ENCODE data around the gene PPIF. TPM values are rescaled to one million over a fixed set of nuclear protein-coding genes. Genes with fewer than 3 reads are reported as not detected.

Gene PPIF
- total RNA-seq, 1 experiment from 2014 or later: 29.4 TPM

GRCh38 chr10:79318369-79318768, 28.9 kb upstream of the PPIF start:
- no peak for DNase-seq

GRCh38 chr10:79319115-79319771, 28.0 kb upstream of the PPIF start:
- no peaks in the 10 kb centered on the region for H3K9me3 ChIP-seq (ENCODE audit: low read length)
- H3K4me3 ChIP-seq (ENCODE audit: low read length): no peak overlapping the region
- no peaks in the 10 kb centered on the region for H3K27me3 ChIP-seq (ENCODE audit: low read length)
- H3K4me2 ChIP-seq (ENCODE audit: low read depth, low read length, poor library complexity, severe bottlenecking): no peak overlapping the region
- no peak overlapping the region for H3K9ac ChIP-seq (ENCODE audit: low read length)
- H3K4me1 ChIP-seq (ENCODE audit: low read length): peaks cover 60% of the 10 kb centered on the region
- DNase-seq: no peak
- no peaks in the 10 kb centered on the region for H3K9me2 ChIP-seq (replicated peaks; ENCODE audit: insufficient read depth, low read length)
- no peaks in the 10 kb centered on the region; the same call in 1 of the 2 replicates for H3K36me3 ChIP-seq (ENCODE audit: insufficient read depth, low read length)
- H2AFZ ChIP-seq (ENCODE audit: low read length): no peak overlapping the region
- no peaks in the 10 kb centered on the region for H3K79me2 ChIP-seq (ENCODE audit: low read length)
- H3K27ac ChIP-seq (ENCODE audit: low read length): no peak overlapping the region
- H4K20me1 ChIP-seq (ENCODE audit: insufficient read depth, low read depth, low read length): 0 out of 2 replicates have a peak, but pooled peaks cover 4% of the 10 kb centered on the region

More at GRCh38 chr10:79318369-79318768, 28.9 kb upstream of the PPIF start:
- Histone ChIP-seq H2AFZ (ENCODE audit: low read length) (no peak overlapping the region), H3K4me2 (ENCODE audit: low read depth, low read length, poor library complexity, severe bottlenecking) (no peak overlapping the region), H3K9me3 (ENCODE audit: low read length) (no peaks in the 10 kb centered on the region), H3K4me1 (ENCODE audit: low read length) (peaks cover 64% of the 10 kb centered on the region), H3K27ac (ENCODE audit: low read length) (no peak overlapping the region), H3K36me3 (ENCODE audit: insufficient read depth, low read length) (no peaks in the 10 kb centered on the region; the same call in 1 of the 2 replicates), H3K9ac (ENCODE audit: low read length) (no peak overlapping the region), H3K27me3 (ENCODE audit: low read length) (no peaks in the 10 kb centered on the region), H4K20me1 (ENCODE audit: insufficient read depth, low read depth, low read length) (0 out of 2 replicates have a peak, but pooled peaks cover 4% of the 10 kb centered on the region), H3K9me2 (replicated peaks; ENCODE audit: insufficient read depth, low read length) (no peaks in the 10 kb centered on the region), H3K4me3 (ENCODE audit: low read length) (no peak overlapping the region), H3K79me2 (ENCODE audit: low read length) (no peaks in the 10 kb centered on the region)

- Histone ChIP-seq H3K4me2 (ENCODE audit: low read depth, low read length, poor library complexity, severe bottlenecking) (no peak overlapping the region), H3K4me3 (ENCODE audit: low read length) (no peak overlapping the region), H3K9ac (ENCODE audit: low read length) (no peak overlapping the region)
Observed at GRCh38 chr10:79320316-79320715, 27.0 kb upstream of the PPIF start.

GRCh38 chr10:79320820-79321493, 26.3 kb upstream of the PPIF start:
- Histone ChIP-seq H3K9me3 (ENCODE audit: low read length) (no peaks in the 10 kb centered on the region), H2AFZ (ENCODE audit: low read length) (no peak overlapping the region), H3K27ac (ENCODE audit: low read length) (no peak overlapping the region), H4K20me1 (ENCODE audit: insufficient read depth, low read depth, low read length) (0 out of 2 replicates have a peak, but pooled peaks cover 4% of the 10 kb centered on the region), H3K27me3 (ENCODE audit: low read length) (no peaks in the 10 kb centered on the region), H3K79me2 (ENCODE audit: low read length) (no peaks in the 10 kb centered on the region), H3K9me2 (replicated peaks; ENCODE audit: insufficient read depth, low read length) (no peaks in the 10 kb centered on the region), H3K4me2 (ENCODE audit: low read depth, low read length, poor library complexity, severe bottlenecking) (no peak overlapping the region), H3K4me1 (ENCODE audit: low read length) (peaks cover 48% of the 10 kb centered on the region), H3K36me3 (ENCODE audit: insufficient read depth, low read length) (no peaks in the 10 kb centered on the region), H3K4me3 (ENCODE audit: low read length) (no peak overlapping the region), H3K9ac (ENCODE audit: low read length) (no peak overlapping the region)
- DNase-seq: no peak

More at GRCh38 chr10:79320316-79320715, 27.0 kb upstream of the PPIF start:
- H3K9me3 ChIP-seq (ENCODE audit: low read length): no peaks in the 10 kb centered on the region
- no peak for DNase-seq
- H3K27ac ChIP-seq (ENCODE audit: low read length): no peak overlapping the region
- H3K79me2 ChIP-seq (ENCODE audit: low read length): no peaks in the 10 kb centered on the region
- 0 out of 2 replicates have a peak, but pooled peaks cover 4% of the 10 kb centered on the region for H4K20me1 ChIP-seq (ENCODE audit: insufficient read depth, low read depth, low read length)
- H3K36me3 ChIP-seq (ENCODE audit: insufficient read depth, low read length): no peaks in the 10 kb centered on the region; the same call in 1 of the 2 replicates
- H3K9me2 ChIP-seq (replicated peaks; ENCODE audit: insufficient read depth, low read length): no peaks in the 10 kb centered on the region
- H3K27me3 ChIP-seq (ENCODE audit: low read length): no peaks in the 10 kb centered on the region
- no peak overlapping the region for H2AFZ ChIP-seq (ENCODE audit: low read length)
- H3K4me1 ChIP-seq (ENCODE audit: low read length): peaks cover 54% of the 10 kb centered on the region

- no peak for DNase-seq
- H3K9me3 ChIP-seq (ENCODE audit: low read length): no peaks in the 10 kb centered on the region
- no peak overlapping the region for H3K4me2 ChIP-seq (ENCODE audit: low read depth, low read length, poor library complexity, severe bottlenecking)
- H3K4me3 ChIP-seq (ENCODE audit: low read length): no peak overlapping the region
- H3K9me2 ChIP-seq (replicated peaks; ENCODE audit: insufficient read depth, low read length): no peaks in the 10 kb centered on the region
- H4K20me1 ChIP-seq (ENCODE audit: insufficient read depth, low read depth, low read length): 0 out of 2 replicates have a peak, but pooled peaks cover 4% of the 10 kb centered on the region
- no peaks in the 10 kb centered on the region for H3K27me3 ChIP-seq (ENCODE audit: low read length)
- no peaks in the 10 kb centered on the region for H3K36me3 ChIP-seq (ENCODE audit: insufficient read depth, low read length)
- no peak overlapping the region for H3K9ac ChIP-seq (ENCODE audit: low read length)
- no peak overlapping the region for H3K27ac ChIP-seq (ENCODE audit: low read length)
- H3K79me2 ChIP-seq (ENCODE audit: low read length): no peaks in the 10 kb centered on the region
- H3K4me1 ChIP-seq (ENCODE audit: low read length): peaks cover 43% of the 10 kb centered on the region
- no peak overlapping the region for H2AFZ ChIP-seq (ENCODE audit: low read length)
Observed at GRCh38 chr10:79321494-79321882, 25.8 kb upstream of the PPIF start.

GRCh38 chr10:79321951-79322350, 25.3 kb upstream of the PPIF start:
- Histone ChIP-seq H3K36me3 (ENCODE audit: insufficient read depth, low read length) (no peaks in the 10 kb centered on the region), H3K79me2 (ENCODE audit: low read length) (no peaks in the 10 kb centered on the region), H2AFZ (ENCODE audit: low read length) (no peak overlapping the region), H3K4me1 (ENCODE audit: low read length) (peaks cover 40% of the 10 kb centered on the region), H3K4me2 (ENCODE audit: low read depth, low read length, poor library complexity, severe bottlenecking) (no peak overlapping the region), H3K4me3 (ENCODE audit: low read length) (no peak overlapping the region), H3K9me2 (replicated peaks; ENCODE audit: insufficient read depth, low read length) (no peaks in the 10 kb centered on the region), H3K27ac (ENCODE audit: low read length) (no peak overlapping the region), H3K9me3 (ENCODE audit: low read length) (no peaks in the 10 kb centered on the region), H3K27me3 (ENCODE audit: low read length) (no peaks in the 10 kb centered on the region), H3K9ac (ENCODE audit: low read length) (no peak overlapping the region), H4K20me1 (ENCODE audit: insufficient read depth, low read depth, low read length) (0 out of 2 replicates have a peak, but pooled peaks cover 4% of the 10 kb centered on the region)
- no peak for DNase-seq

GRCh38 chr10:79322616-79323543, 24.4 kb upstream of the PPIF start:
- Histone ChIP-seq H3K27me3 (ENCODE audit: low read length) (no peaks in the 10 kb centered on the region), H3K4me3 (ENCODE audit: low read length) (no peak overlapping the region), H3K9ac (ENCODE audit: low read length) (no peak overlapping the region; the same call in 1 of the 2 replicates), H3K9me2 (replicated peaks; ENCODE audit: insufficient read depth, low read length) (no peaks in the 10 kb centered on the region), H3K4me2 (ENCODE audit: low read depth, low read length, poor library complexity, severe bottlenecking) (no peak overlapping the region), H3K79me2 (ENCODE audit: low read length) (no peaks in the 10 kb centered on the region), H3K9me3 (ENCODE audit: low read length) (no peaks in the 10 kb centered on the region), H3K27ac (ENCODE audit: low read length) (no peak overlapping the region), H3K4me1 (ENCODE audit: low read length) (peaks cover 37% of the 10 kb centered on the region), H2AFZ (ENCODE audit: low read length) (no peak overlapping the region), H4K20me1 (ENCODE audit: insufficient read depth, low read depth, low read length) (0 out of 2 replicates have a peak, but pooled peaks cover 4% of the 10 kb centered on the region), H3K36me3 (ENCODE audit: insufficient read depth, low read length) (no peaks in the 10 kb centered on the region)
- no peak for DNase-seq
